GM12892 (cell line): ENCODE data around the gene CTNNA3.

Experiments
- POLR2A ChIP-seq: IDR thresholded peaks from 2 replicates; pipeline ENCODE4 v1.6.1; 2011; ENCODE audit warnings: low read depth, low read length, control low read depth
- TAF1 ChIP-seq: IDR thresholded peaks from 2 replicates; pipeline ENCODE4 v1.6.1; 2011; ENCODE audit warnings: low read depth, mild to moderate bottlenecking, control low read depth, low read length, borderline replicate concordance

- TF ChIP-seq TAF1 (no peak), POLR2A (no peak)
These were observed 36.5 kb downstream of the CTNNA3 start for GRCh38 chr10:67659497-67659896.
